ENCODE data around the gene EPN2.

DNA sequence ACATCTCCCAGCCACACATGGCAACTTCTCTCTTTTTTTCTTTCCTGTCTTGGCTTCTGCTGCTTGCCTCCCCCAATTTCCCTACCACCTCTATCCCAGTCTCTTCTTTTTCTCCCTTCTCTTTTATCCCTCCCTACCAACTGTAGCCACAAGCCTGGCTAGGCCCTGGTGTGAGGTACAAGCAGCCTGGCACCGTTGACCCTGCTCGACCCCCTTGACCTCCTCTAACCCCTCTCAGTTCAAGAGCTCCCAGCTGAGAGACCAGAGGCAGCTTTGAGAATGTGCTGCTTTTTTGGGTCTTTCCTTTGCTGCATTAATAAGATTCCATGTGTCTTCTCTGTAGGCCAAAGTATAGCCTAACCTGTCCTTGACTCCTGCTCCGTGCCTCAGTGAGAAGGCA is 93.1 kb downstream of the EPN2 start:
- TF ChIP-seq, protein P1, sequence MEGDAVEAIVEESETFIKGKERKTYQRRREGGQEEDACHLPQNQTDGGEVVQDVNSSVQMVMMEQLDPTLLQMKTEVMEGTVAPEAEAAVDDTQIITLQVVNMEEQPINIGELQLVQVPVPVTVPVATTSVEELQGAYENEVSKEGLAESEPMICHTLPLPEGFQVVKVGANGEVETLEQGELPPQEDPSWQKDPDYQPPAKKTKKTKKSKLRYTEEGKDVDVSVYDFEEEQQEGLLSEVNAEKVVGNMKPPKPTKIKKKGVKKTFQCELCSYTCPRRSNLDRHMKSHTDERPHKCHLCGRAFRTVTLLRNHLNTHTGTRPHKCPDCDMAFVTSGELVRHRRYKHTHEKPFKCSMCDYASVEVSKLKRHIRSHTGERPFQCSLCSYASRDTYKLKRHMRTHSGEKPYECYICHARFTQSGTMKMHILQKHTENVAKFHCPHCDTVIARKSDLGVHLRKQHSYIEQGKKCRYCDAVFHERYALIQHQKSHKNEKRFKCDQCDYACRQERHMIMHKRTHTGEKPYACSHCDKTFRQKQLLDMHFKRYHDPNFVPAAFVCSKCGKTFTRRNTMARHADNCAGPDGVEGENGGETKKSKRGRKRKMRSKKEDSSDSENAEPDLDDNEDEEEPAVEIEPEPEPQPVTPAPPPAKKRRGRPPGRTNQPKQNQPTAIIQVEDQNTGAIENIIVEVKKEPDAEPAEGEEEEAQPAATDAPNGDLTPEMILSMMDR (IDR thresholded peaks at IDR 0.05): no peak
- no peak for TF ChIP-seq POLR2A (IDR thresholded peaks at IDR 0.05)
- no peak for TF ChIP-seq POLR2AphosphoS5 (IDR thresholded peaks at IDR 0.05)
